GM18511 (cell line): Measurements from ENCODE around the gene GTF2E1.

Source experiments
- ATAC-seq: cut with Tn5 transposase; IDR thresholded peaks from one replicate; pipeline ENCODE4 v1.9.1; 2021; ENCODE audit warnings: mild to moderate bottlenecking, moderate library complexity; ENCODE audit not compliant: unreplicated experiment

GTF2E1 gene

DNA sequence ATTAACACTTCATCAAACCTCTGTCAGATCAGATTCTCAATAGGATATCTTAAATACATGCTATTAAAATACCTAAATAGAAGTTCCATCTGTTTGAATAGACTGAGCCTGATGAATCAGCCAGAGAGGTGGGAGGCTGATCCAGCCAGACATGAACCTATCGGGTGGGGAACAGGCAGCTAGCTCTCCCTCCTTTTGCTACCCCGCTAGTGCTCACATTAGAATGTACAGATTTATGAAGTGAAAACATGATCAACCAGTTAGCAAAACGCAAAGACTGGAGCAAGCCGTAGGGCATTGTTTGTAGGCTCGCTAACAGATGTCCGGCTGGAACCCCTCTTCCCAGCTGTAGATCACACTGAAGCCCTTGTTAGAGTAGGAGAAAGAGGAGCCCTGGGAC lies 54.4 kb downstream of the GTF2E1 start:
- no peak for ATAC-seq

DNA sequence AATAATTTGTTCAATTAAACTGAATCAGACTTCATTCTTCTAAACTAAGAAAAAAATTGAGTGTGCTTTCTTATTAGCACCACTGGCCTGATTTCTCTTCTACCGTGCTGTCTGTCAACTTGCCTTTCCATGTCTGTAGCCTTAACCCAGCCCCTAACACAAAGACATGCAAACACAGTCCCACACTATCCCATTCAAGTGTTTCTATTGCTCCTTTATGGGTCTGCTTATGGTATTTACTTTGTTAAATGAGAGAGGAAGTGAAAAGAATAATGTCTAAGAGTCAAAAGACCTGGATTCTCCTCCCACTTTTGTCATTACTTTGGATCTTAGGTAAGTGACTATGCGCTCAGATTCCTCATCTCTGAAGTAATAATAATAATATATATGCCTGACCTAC lies 55.3 kb downstream of the GTF2E1 start:
- no peak for ATAC-seq

DNA sequence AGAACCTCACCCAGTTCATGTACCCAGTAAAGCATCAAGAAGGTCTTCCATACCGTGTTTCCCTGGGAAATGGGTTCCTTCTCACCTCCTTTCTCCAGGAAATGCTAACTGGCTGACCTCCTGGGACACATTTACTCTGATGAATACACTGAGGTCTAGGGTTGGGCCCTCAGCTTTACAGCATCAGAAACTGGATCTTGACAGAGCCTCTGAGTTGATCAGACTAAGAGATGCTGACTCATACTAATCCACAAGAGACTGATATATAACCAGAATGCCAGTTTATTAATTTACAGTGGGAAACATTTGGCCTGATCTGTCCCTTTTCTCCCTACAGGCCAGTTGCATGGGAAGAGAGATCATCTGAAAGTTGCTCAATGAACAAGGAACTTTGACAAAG lies 55.8 kb downstream of the GTF2E1 start:
- ATAC-seq = no peak

DNA sequence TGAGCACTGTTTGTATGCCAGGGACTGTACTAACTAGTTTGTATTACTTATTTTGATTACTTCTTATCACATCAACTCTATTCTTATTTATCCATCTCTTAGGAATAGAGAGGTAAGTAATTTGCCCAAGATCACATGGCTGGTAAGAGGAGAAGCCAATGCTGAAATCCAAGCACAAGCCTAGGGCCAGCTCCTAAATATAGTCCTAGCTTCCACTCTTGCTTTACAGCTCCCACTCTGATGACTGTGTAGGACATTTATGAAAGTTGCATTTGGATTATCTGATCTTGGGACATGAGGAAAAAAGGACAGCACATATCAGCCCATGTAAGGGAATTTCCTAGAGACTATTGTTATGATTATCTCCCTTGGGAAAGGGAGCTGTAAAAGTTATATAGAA lies 58.1 kb downstream of the GTF2E1 start:
- no peak for ATAC-seq

DNA sequence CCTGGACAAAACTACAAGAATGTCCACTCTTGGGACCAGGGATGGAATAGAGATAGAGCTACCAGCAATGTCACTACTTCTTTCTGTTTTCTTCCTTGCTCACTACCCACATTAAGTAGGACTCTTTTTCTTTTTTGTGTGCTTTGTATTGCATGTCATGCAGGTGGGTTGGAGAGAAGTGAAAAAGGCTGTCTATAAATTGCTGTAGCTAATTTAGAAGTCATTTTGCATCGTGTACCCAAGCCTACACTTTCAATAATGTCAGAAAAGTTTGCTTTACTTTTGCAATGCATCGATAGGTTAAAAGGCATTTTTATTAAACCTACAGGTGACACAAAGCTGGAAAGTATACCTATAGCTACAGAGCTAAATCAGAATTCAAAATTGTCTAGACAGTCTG lies 58.9 kb downstream of the GTF2E1 start:
- no peak for ATAC-seq

DNA sequence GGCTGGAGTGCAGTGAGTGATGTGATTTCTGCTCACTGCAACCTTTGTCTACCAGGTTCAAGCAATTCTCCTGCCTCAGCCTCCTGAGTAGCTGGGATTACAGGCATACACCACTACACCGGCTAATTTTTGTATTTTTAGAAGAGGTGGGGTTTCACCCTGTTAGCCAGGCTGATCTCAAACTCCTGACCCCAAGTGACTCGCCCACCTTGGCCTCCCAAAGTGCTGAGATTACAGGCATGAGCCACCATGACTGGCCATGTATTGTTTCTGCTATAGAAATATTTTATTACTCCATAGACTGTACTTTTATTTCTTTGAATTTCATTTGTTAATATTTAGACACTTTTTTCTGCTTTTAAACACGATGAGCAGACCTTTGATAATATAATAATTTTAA lies 60.4 kb downstream of the GTF2E1 start:
- ATAC-seq = no peak

DNA sequence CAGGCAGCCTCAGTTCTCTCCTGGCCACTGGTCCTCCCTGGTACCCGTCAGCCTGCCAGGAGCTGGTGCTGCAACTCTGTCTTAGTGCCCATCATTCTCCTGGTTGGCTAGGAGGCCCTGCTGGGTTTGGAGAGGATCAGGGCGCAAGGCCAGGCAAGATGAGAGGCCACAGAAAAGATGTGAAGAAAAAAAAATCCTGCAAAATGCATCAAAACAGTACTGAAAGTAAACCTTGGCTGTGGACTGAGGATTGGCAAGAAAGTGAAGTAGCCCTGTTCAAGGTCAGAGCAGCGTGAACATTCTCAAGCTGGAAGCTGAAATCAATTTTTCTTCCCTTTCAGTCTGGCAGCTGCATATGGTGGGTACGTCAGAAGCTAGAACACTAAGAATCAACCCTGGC lies 74.2 kb downstream of the GTF2E1 start:
- no peak for ATAC-seq

DNA sequence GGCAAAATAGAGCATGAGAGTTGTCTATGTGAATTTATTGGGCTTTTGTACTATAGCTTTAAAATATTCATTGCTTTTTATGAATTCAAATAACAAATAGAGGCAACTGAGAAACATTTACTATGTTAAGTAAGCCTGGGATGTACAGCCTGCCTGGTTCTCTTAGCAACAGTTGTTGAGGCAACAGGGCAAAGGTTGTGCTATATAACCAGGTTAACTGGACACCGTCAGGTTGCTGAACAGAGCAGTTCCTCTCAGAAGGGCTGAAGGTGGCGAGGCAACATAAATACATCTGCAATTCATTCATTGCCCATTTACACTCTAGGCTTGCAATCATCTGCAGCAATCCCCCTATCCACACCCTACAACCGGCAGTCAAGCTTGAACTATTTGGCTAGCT lies 78.2 kb downstream of the GTF2E1 start:
- no peak for ATAC-seq

DNA sequence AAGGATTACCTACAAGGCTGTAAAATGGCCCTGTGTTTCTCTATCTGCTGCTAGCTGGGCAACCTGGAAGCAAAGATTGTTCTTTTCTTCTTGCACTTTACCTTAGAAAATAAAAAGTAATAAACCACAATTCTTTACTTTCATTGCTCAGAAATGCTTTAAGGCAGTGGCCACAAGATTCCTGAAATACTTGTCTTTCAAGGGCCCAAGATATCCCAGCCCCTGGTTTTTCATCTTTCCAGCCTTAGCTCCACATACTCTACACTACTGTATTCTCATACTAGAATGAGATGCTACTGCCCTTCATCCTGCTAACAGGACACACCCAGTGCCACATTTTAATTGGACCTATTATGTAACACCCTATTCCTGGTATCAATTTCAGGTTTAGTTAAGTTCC lies 78.9 kb downstream of the GTF2E1 start:
- ATAC-seq = no peak

DNA sequence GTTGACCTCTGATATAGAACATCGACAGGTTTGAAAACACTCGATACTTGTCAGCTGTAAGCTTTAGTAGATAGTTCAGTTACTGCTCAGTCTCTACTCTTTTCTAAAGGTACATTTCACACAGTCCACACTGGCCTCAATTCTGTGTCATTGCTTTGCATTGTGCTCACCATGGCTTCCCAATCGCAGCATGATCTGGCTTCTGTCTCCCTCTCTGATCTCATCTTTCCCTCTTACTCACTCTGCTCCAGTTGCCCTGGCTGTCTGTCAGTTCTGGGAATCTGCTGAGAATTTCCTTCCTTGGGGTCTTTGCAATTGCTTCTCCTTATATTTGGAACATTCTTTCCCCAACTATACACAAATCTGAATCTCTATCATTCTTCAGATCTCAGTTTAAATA lies 80.6 kb downstream of the GTF2E1 start:
- ATAC-seq = no peak

DNA sequence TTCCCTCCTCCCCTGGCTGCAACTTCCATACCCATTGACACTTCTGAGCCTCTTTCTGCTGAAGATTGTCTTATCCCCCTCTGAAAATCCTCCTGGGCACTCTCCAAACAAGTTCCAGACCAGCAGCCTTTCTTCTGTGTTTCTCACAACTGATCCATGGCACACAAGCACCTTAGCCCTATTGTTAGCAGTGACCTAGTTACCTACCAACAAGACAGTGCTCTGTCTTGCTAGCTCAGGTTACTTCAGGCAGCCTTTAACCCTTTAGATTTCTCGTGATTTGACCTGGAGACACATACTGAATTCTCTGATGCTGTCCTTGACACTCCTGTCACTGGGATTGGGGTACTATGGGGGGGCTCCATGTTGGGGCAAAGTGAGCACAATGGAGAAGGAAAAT lies 82.1 kb downstream of the GTF2E1 start:
- ATAC-seq = no peak

DNA sequence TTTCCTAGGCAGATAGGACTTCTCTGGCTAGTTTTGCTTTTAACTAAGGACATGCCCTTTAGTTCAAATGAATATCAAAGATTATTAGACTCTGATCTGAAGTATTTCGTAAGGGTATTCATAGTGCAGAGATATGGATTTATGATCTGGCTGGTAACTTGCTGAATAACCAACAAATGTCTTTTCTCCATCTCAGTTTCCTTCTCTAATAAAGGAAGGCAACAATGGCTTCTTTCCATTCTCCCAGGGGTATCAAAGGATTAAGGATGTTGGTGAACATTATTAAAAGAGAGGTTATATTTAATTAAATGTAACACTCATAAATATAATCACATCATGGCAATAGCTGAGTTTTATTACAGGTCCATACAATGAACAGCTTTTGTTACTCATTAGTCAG lies 86.3 kb downstream of the GTF2E1 start:
- no peak for ATAC-seq

DNA sequence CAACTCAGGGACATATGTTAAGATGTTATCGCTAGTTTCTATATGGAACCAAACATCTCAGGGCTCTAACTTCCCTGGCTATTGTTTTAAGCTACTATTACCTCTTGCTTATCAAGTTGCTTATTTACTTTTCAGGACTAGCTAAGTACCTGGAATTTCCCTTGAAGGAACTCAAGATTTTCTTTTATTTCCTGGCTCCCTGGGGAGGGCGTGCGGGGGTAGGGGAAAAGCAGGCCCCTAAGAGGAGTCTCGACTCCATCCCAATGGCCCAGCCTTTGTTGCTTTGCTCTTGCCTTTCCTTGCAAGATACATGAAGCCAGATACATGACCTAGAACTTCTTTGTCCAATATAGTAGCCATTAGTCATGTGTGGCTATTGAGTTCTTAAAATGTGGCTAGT lies 88.5 kb downstream of the GTF2E1 start:
- no peak for ATAC-seq
